Loucy (cell line): Measurements from ENCODE around the gene CLCN7.

Experiments
- H2AFZ ChIP-seq: fragments of 200-600 bp; sonication (generic); 2 replicates; pipeline ENCODE4 v1.6.0; 2016; ENCODE audit warnings: antibody characterized with exemption, mild to moderate bottlenecking, low read length, moderate library complexity
- H3F3A ChIP-seq: fragments of 200-600 bp; 2 replicates; pipeline ENCODE4 v1.6.0; 2016; ENCODE audit warnings: antibody characterized with exemption, low read depth, mild to moderate bottlenecking
- H3K27me3 ChIP-seq: fragments of 200-600 bp; sonication (generic); 2 replicates; pipeline ENCODE4 v1.6.1; 2014; ENCODE audit warnings: low read length, mild to moderate bottlenecking; ENCODE audit not compliant: insufficient read depth, poor library complexity, severe bottlenecking
- H3K36me3 ChIP-seq: fragments of 200-600 bp; sonication (generic); 2 replicates; pipeline ENCODE4 v1.6.1; 2016; ENCODE audit warnings: low read length; ENCODE audit not compliant: insufficient read depth
- H3K4me1 ChIP-seq: fragments of 200-600 bp; sonication (generic); 2 replicates; pipeline ENCODE4 v1.5.1; 2014; ENCODE audit warnings: low read length, mild to moderate bottlenecking; ENCODE audit not compliant: insufficient read depth, poor library complexity, severe bottlenecking
- H3K4me2 ChIP-seq: fragments of 200-600 bp; sonication (generic); 2 replicates; pipeline ENCODE4 v1.6.0; 2014; ENCODE audit warnings: antibody characterized with exemption, low read length, low read depth, mild to moderate bottlenecking; ENCODE audit not compliant: poor library complexity, severe bottlenecking
- H3K4me3 ChIP-seq: fragments of 200-600 bp; sonication (generic); 2 replicates; pipeline ENCODE4 v1.5.1; 2014; ENCODE audit warnings: low read length, mild to moderate bottlenecking, mixed read lengths; ENCODE audit not compliant: poor library complexity, severe bottlenecking
- H3K79me2 ChIP-seq: fragments of 200-600 bp; sonication (generic); 2 replicates; pipeline ENCODE4 v1.6.1; 2014; ENCODE audit warnings: low read length; ENCODE audit not compliant: insufficient read depth
- H3K9ac ChIP-seq: fragments of 200-600 bp; sonication (generic); 2 replicates; pipeline ENCODE4 v1.6.0; 2014; ENCODE audit warnings: mild to moderate bottlenecking, low read depth, low read length, moderate library complexity; ENCODE audit not compliant: poor library complexity, severe bottlenecking
- H3K9me2 ChIP-seq: fragments of 200-600 bp; sonication (generic); replicated peaks from 2 replicates; pipeline ENCODE4 v1.6.1; 2016; ENCODE audit warnings: low read depth, low read length, mixed read lengths
- H3K9me3 ChIP-seq: fragments of 200-600 bp; sonication (generic); 2 replicates; pipeline ENCODE4 v1.6.1; 2014; ENCODE audit warnings: mild to moderate bottlenecking, antibody characterized with exemption, low read length, low read depth; ENCODE audit not compliant: insufficient read depth
- H4K20me1 ChIP-seq: fragments of 200-600 bp; sonication (generic); 2 replicates; pipeline ENCODE4 v1.6.0; 2014; ENCODE audit warnings: antibody characterized with exemption, low read length, mild to moderate bottlenecking; ENCODE audit not compliant: insufficient read depth, poor library complexity, severe bottlenecking
- EZH2phosphoT487 ChIP-seq: fragments of 200-600 bp; IDR thresholded peaks from 2 replicates; pipeline ENCODE4 v1.6.1; 2018; ENCODE audit warnings: antibody characterized with exemption, mild to moderate bottlenecking, moderate library complexity, borderline replicate concordance
- TF ChIP-seq, protein P1 (sequence below): fragments of 200-600 bp; sonication (generic); conservative IDR thresholded peaks from 2 replicates; pipeline ENCODE4 v1.5.1; 2014; ENCODE audit warnings: mild to moderate bottlenecking, antibody characterized with exemption, low read length

The CLCN7 gene

GRCh38 chr16:1461146-1461545 lies 13.7 kb downstream of the CLCN7 start:
- no peaks in the 10 kb centered on the region for H3K4me1 ChIP-seq
- H3K9ac ChIP-seq = no peak overlapping the region
- H2AFZ ChIP-seq = no peak overlapping the region
- no peaks in the 10 kb centered on the region for H3F3A ChIP-seq
- H4K20me1 ChIP-seq = no peaks in the 10 kb centered on the region
- H3K4me2 ChIP-seq = no peak overlapping the region
- H3K9me3 ChIP-seq = no peaks in the 10 kb centered on the region
- no peaks in the 10 kb centered on the region for H3K79me2 ChIP-seq
- H3K9me2 ChIP-seq = no peaks in the 10 kb centered on the region
- no peak for TF ChIP-seq EZH2phosphoT487
- TF ChIP-seq, protein P1, sequence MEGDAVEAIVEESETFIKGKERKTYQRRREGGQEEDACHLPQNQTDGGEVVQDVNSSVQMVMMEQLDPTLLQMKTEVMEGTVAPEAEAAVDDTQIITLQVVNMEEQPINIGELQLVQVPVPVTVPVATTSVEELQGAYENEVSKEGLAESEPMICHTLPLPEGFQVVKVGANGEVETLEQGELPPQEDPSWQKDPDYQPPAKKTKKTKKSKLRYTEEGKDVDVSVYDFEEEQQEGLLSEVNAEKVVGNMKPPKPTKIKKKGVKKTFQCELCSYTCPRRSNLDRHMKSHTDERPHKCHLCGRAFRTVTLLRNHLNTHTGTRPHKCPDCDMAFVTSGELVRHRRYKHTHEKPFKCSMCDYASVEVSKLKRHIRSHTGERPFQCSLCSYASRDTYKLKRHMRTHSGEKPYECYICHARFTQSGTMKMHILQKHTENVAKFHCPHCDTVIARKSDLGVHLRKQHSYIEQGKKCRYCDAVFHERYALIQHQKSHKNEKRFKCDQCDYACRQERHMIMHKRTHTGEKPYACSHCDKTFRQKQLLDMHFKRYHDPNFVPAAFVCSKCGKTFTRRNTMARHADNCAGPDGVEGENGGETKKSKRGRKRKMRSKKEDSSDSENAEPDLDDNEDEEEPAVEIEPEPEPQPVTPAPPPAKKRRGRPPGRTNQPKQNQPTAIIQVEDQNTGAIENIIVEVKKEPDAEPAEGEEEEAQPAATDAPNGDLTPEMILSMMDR = no peak
- no peaks in the 10 kb centered on the region for H3K36me3 ChIP-seq
- no peak overlapping the region for H3K4me3 ChIP-seq
- no peaks in the 10 kb centered on the region for H3K27me3 ChIP-seq

- Histone ChIP-seq H3K79me2 (no peaks in the 10 kb centered on the region), H3K4me2 (no peak overlapping the region), H2AFZ (no peak overlapping the region), H3K27me3 (no peaks in the 10 kb centered on the region), H3K9ac (no peak overlapping the region), H3K4me3 (no peak overlapping the region), H3K9me2 (no peaks in the 10 kb centered on the region), H3F3A (no peaks in the 10 kb centered on the region), H3K36me3 (no peaks in the 10 kb centered on the region), H3K9me3 (no peaks in the 10 kb centered on the region), H3K4me1 (no peaks in the 10 kb centered on the region), H4K20me1 (no peaks in the 10 kb centered on the region)
- TF ChIP-seq, protein P1 = no peak
- TF ChIP-seq EZH2phosphoT487 = no peak
These were observed 14.2 kb downstream of the CLCN7 start for GRCh38 chr16:1460602-1461138.

GRCh38 chr16:1459967-1460366 lies 14.9 kb downstream of the CLCN7 start:
- H3K4me2 ChIP-seq = no peak overlapping the region
- H3K9me3 ChIP-seq = no peaks in the 10 kb centered on the region
- TF ChIP-seq, protein P1 = no peak
- TF ChIP-seq EZH2phosphoT487 = no peak
- no peaks in the 10 kb centered on the region for H4K20me1 ChIP-seq
- no peaks in the 10 kb centered on the region for H3F3A ChIP-seq
- H3K9me2 ChIP-seq = no peaks in the 10 kb centered on the region
- H3K79me2 ChIP-seq = no peaks in the 10 kb centered on the region
- H3K9ac ChIP-seq = no peak overlapping the region
- no peaks in the 10 kb centered on the region for H3K36me3 ChIP-seq
- no peaks in the 10 kb centered on the region for H3K27me3 ChIP-seq
- no peak overlapping the region for H3K4me3 ChIP-seq
- H3K4me1 ChIP-seq = no peaks in the 10 kb centered on the region
- no peak overlapping the region for H2AFZ ChIP-seq
